ENCODE results near the gene HCN3.

DNA sequence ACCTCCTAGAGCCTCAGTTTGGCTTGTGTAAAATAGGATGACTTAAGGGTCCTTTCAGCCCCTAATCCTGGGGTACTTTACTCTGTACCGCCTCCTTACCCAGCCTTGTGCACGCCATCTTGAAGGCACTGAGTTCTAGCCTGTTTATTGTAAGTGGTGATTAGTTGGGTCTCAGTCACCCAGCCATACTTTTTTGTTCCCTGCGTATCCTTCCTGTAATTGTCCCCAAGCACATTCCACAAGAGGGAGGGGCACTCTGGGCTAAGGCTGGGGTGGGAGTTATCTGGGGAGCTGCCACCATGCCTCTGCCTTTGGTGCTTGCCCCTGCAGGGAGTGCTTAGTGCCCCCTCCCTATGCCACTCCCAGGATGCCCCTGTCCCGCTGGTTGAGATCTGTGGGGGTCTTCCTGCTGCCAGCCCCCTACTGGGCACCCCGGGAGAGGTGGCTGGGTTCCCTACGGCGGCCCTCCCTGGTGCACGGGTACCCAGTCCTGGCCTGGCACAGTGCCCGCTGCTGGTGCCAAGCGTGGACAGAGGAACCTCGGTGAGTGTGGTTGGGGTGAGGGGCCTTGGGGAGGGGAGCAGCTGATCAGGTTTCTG is 32.3 kb downstream of the HCN3 start:
- TF ChIP-seq TAF1 (IDR thresholded peaks at IDR 0.05; ENCODE audit: borderline replicate concordance, low read depth, low read length) (no peak), POLR2A (IDR thresholded peaks at IDR 0.05; ENCODE audit: low read depth, low read length) (no peak; the same call in 1 of the 2 replicates)

All from GM12892 (cell line).